ENCODE data around the gene PHAF1. TPM values are rescaled to one million over a fixed set of nuclear protein-coding genes. Genes with fewer than 3 reads are reported as not detected.

Gene PHAF1
- total and polyA plus RNA-seq, 8 donors: 4.6 to 39.6 (median 7.6) TPM

DNA sequence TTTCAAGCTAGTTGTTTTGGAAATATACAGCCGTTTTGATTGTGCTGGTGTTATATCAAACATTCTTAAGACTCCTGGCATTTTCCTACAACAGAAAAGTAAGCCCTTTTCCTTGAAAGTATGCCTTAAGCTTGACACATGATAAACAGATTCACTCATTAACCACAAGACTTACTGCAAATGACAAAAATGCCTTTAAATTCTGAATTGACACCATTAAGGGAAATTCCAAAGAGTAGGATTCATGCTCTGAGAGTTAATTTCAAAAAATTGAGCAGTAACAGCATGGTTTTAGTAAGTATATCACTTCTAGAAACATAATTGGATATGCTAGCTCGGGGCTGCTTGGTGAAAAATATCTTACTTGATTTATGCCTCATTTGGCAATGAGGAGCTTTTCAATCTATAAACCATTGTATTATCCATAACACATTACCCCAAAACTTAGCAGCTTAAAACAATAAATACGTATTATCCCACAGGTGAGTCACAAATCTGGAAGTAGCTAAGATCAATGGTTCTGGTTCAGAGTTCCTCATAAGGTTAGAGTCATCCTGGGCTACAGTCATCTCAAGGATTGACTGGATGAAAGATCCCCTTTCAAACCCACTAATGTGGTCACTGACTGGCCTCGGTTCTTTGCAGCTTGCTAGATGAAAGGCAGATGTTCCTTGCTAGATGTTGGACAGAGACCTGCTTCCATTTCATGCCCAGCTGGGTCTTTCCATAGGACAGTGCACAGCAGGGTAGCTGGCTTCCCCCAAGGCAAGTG is 8.2 kb upstream of the PHAF1 start:
- H3K27me3 ChIP-seq: no peaks in the 10 kb centered on the region
- H3K36me3 ChIP-seq: peaks cover 0 to 30% (median 16%) of the 10 kb centered on the region in 4 donors
- intact Hi-C loops (cut with DNase I; ENCODE audit: low total_unique reads): no loop called here
- H3K27ac ChIP-seq: no peak overlapping the region
- H3K4me1 ChIP-seq: peaks cover 0 to 15% (median 4%) of the 10 kb centered on the region in 4 donors
- H3K4me3 ChIP-seq: no peak overlapping the region
- TF ChIP-seq EP300 (IDR thresholded peaks at IDR 0.05): no peak
- TF ChIP-seq POLR2A (IDR thresholded peaks at IDR 0.05): no peak
- TF ChIP-seq, protein P1, sequence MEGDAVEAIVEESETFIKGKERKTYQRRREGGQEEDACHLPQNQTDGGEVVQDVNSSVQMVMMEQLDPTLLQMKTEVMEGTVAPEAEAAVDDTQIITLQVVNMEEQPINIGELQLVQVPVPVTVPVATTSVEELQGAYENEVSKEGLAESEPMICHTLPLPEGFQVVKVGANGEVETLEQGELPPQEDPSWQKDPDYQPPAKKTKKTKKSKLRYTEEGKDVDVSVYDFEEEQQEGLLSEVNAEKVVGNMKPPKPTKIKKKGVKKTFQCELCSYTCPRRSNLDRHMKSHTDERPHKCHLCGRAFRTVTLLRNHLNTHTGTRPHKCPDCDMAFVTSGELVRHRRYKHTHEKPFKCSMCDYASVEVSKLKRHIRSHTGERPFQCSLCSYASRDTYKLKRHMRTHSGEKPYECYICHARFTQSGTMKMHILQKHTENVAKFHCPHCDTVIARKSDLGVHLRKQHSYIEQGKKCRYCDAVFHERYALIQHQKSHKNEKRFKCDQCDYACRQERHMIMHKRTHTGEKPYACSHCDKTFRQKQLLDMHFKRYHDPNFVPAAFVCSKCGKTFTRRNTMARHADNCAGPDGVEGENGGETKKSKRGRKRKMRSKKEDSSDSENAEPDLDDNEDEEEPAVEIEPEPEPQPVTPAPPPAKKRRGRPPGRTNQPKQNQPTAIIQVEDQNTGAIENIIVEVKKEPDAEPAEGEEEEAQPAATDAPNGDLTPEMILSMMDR (IDR thresholded peaks at IDR 0.05): no peak
- no peak for TF ChIP-seq POLR2AphosphoS5 (IDR thresholded peaks at IDR 0.05)
- DNase-seq: no peak
- H3K9me3 ChIP-seq: no peaks in the 10 kb centered on the region
- WGBS, 5 donors: 84 to 89% (median 87%) methylated on average over 4 of the region's 4 CpGs

DNA sequence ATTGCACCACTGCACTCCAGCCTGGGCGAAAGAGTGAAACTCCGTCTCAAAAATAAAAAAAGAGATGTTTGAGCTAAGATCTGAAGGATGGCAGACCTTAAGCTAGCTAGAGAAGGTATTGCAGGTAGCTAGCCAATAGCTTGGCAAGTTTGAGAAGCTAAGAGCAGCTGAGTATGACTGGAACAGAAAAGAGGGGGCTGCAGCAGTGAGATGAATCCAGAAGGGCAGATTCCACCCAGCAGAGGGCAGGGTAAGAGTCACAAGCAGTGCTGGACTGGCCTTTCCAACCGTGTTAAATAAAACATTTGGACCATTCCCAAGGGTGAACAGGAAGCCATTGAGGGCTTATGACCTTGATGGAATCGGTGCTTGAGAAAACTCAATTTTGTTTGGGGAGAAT is 5.7 kb upstream of the PHAF1 start:
- peak in 1 of 2 donors; percentile 55 for DNase-seq
- no peak overlapping the region for H3K27ac ChIP-seq
- 53 to 62% (median 57%) methylated on average over 4 of the region's 4 CpGs for WGBS, 5 donors
- no peak overlapping the region for H3K4me3 ChIP-seq
- peaks cover 1 to 18% (median 7%) of the 10 kb centered on the region in 4 donors for H3K4me1 ChIP-seq
- TF ChIP-seq POLR2AphosphoS5 (IDR thresholded peaks at IDR 0.05): no peak
- TF ChIP-seq, protein P1 (IDR thresholded peaks at IDR 0.05): peak in 1 of 7 experiments; percentile 11
- TF ChIP-seq POLR2A (IDR thresholded peaks at IDR 0.05): no peak
- no peak for TF ChIP-seq EP300 (IDR thresholded peaks at IDR 0.05)
- no peaks in the 10 kb centered on the region for H3K9me3 ChIP-seq
- H3K36me3 ChIP-seq: peaks cover 0 to 19% (median 11%) of the 10 kb centered on the region in 4 donors
- intact Hi-C loops (cut with DNase I; ENCODE audit: low total_unique reads): no loop called here
- H3K27me3 ChIP-seq: no peaks in the 10 kb centered on the region

DNA sequence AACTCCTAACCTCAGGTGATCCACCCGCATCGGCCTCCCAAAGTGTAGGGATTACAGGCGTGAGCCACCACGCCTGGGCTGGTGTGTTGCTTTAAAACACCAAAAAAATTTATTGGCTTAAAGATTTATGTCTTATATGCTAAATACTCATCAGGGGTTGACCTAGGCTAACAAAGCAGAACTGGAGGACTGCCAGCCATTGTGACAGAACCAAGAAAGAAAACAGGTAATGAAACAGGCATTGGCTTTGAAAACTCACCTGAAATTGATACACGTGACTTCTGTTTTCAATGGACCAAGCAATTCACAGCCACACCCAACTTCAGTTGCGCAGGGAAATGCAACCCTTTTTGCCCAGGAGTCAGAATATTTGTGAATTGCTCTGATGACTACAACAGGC is 4.9 kb upstream of the PHAF1 start:
- no peak overlapping the region for H3K4me3 ChIP-seq
- WGBS, 5 donors: 68 to 73% (median 69%) methylated on average over 6 of the region's 6 CpGs
- peak overlapping the region in 2 of 5 donors; percentile 3 to 29 for H3K27ac ChIP-seq
- no peak for TF ChIP-seq POLR2AphosphoS5 (IDR thresholded peaks at IDR 0.05)
- TF ChIP-seq EP300 (IDR thresholded peaks at IDR 0.05): no peak
- TF ChIP-seq POLR2A (IDR thresholded peaks at IDR 0.05): no peak
- TF ChIP-seq, protein P1 (IDR thresholded peaks at IDR 0.05): no peak
- intact Hi-C loops (cut with DNase I; ENCODE audit: low total_unique reads): no loop called here
- peaks cover 0 to 11% (median 4%) of the 10 kb centered on the region in 4 donors for H3K36me3 ChIP-seq
- H3K9me3 ChIP-seq: no peaks in the 10 kb centered on the region
- no peaks in the 10 kb centered on the region for H3K27me3 ChIP-seq
- H3K4me1 ChIP-seq: peaks cover 4 to 23% (median 11%) of the 10 kb centered on the region in 4 donors
- DNase-seq: peak in 1 of 2 donors; percentile 54

DNA sequence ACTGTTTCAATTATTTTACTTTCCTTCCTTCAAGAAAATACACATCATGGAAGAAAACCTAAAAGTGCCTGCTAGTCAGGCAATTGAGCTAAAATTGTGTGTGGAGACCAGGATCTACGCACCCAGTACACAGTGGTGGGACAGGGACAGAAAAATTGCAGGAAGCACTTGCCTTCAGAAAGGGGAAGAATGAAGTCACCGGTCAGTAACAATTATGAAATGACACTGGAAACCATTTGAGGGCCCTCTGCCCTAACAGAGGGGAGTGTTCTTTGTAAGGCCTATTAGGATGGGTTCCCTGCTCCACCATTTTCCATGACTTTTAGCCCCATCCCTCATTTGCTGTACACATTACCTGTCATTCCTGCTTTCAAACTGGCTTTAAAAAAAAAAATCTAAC is 4.5 kb upstream of the PHAF1 start:
- no peak for DNase-seq
- TF ChIP-seq POLR2A (IDR thresholded peaks at IDR 0.05): no peak
- TF ChIP-seq, protein P1 (IDR thresholded peaks at IDR 0.05): no peak
- TF ChIP-seq POLR2AphosphoS5 (IDR thresholded peaks at IDR 0.05): no peak
- TF ChIP-seq EP300 (IDR thresholded peaks at IDR 0.05): no peak
- Histone ChIP-seq H3K9me3 (no peaks in the 10 kb centered on the region), H3K27me3 (no peaks in the 10 kb centered on the region), H3K4me3 (no peak overlapping the region), H3K27ac (peak overlapping the region in 2 of 5 donors; percentile 3 to 29), H3K4me1 (peaks cover 4 to 24% (median 12%) of the 10 kb centered on the region in 4 donors), H3K36me3 (peaks cover 0 to 7% (median 3%) of the 10 kb centered on the region in 4 donors)
- intact Hi-C loops (cut with DNase I; ENCODE audit: low total_unique reads): no loop called here
- 74 to 88% (median 80%) methylated on average over 2 of the region's 2 CpGs for WGBS, 5 donors
